Esophagus (tissue), 2 donors: ENCODE measurements around the gene CRYGN. TPM values are rescaled to one million over a fixed set of nuclear protein-coding genes. Genes with fewer than 3 reads are reported as not detected.

Experiments
- H3K27ac ChIP-seq, 2 donors: one replicate each; pipeline ENCODE4 v1.5.1; 2013; ENCODE audit warnings: low read depth in 2 of 2, mild to moderate bottlenecking in 2 of 2, inconsistent platforms in 1 of 2, low read length in 1 of 2, moderate library complexity in 1 of 2
- H3K27me3 ChIP-seq, 2 donors: one replicate each; pipeline ENCODE4 v1.6.1; 2013; ENCODE audit warnings: low read length in 2 of 2, control low read depth in 1 of 2, mild to moderate bottlenecking in 1 of 2; ENCODE audit not compliant: insufficient read depth in 2 of 2, control insufficient read depth in 1 of 2
- H3K36me3 ChIP-seq, 2 donors: one replicate each; pipeline ENCODE4 v1.6.1; 2013; ENCODE audit warnings: low read length in 1 of 2; ENCODE audit not compliant: control insufficient read depth in 2 of 2, insufficient read depth in 2 of 2
- H3K4me1 ChIP-seq, 2 donors: one replicate each; pipeline ENCODE4 v1.6.1; 2013; ENCODE audit warnings: low read length in 1 of 2; ENCODE audit not compliant: control insufficient read depth in 2 of 2, insufficient read depth in 2 of 2
- H3K4me3 ChIP-seq, 2 donors: one replicate each; pipeline ENCODE4 v1.5.1; 2013; ENCODE audit warnings: low read length in 2 of 2, mild to moderate bottlenecking in 2 of 2, low read depth in 1 of 2, moderate library complexity in 1 of 2
- H3K9me3 ChIP-seq, 2 donors: one replicate each; pipeline ENCODE4 v1.6.1; 2013; ENCODE audit warnings: mild to moderate bottlenecking in 2 of 2, low read depth in 1 of 2, low read length in 1 of 2, moderate library complexity in 1 of 2; ENCODE audit not compliant: control insufficient read depth in 2 of 2, insufficient read depth in 1 of 2
- WGBS, 2 donors: extraction: QIAGEN DNeasy Blood & Tissue Kit; methylation state at CpG; one replicate each; pipeline ENCODE4 v1.1.7; 2013; 5-methylcytosine and 5-hydroxymethylcytosine counted together
- polyA plus RNA-seq, 2 donors: library from polyadenylated mRNA; stranded (reverse); fragments of 200-250 nt; gene quantifications; one replicate each; pipeline ENCODE4 v1.2.3, GENCODE V29; 2013
- donor health status: healthy with polysubstance abuse.
- donor health status: Bipolar disorder and iron deficiency.

CRYGN gene
- polyA plus RNA-seq, 2 donors = 0.01 TPM; not detected in 1

DNA sequence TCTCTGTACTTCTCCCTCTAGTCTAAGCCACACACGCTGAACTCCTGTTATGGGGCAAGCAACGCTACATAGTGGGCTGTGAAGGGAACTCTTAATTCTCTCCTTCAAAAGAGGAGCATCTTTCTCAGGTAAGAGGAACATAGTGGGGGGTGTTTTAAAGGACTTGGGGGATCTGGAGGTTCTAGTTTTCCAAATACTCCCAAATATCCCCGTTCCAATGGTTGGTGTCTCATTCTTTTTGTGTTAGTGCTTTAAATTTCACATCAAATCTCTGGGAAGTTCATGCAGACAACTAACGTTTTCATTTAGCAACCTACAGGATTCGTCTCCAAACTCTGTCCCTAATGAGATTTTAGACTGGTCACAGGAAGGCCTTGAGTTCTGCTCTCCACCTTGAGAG lies 17.7 kb downstream of the CRYGN start:
- H3K27me3 ChIP-seq = no peaks in the 10 kb centered on the region
- no peak overlapping the region for H3K27ac ChIP-seq
- no peaks in the 10 kb centered on the region for H3K4me1 ChIP-seq
- no peak overlapping the region for H3K4me3 ChIP-seq
- 86% methylated on average over 5 of the region's 5 CpGs for WGBS, 2 donors
- peaks cover 0 to 10% of the 10 kb centered on the region in 2 donors for H3K9me3 ChIP-seq
- H3K36me3 ChIP-seq = no peaks in the 10 kb centered on the region

DNA sequence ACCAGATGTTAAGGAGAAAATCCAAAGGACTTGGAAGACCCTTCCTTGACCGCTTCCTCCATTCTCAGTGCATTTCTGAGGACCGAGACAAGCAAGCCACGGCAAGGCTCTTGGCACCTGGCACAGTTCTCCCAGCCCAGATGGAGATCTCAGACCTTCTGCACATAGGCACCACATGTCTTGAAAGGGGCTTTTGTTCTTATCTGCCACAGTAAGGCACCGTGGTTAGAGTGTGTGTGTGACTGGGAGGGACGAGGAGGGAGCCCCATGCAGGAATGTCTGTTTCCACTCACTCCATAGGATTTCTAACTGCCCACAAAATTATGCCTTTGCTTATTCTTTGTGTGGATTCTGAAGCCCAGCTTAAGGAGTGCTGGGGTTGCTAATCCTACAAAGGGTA lies 19.8 kb downstream of the CRYGN start:
- Histone ChIP-seq H3K4me1 (no peaks in the 10 kb centered on the region), H3K9me3 (peaks cover 0 to 10% of the 10 kb centered on the region in 2 donors), H3K27me3 (no peaks in the 10 kb centered on the region), H3K36me3 (no peaks in the 10 kb centered on the region), H3K4me3 (no peak overlapping the region), H3K27ac (no peak overlapping the region)
- 72 to 80% methylated on average over 5 of the region's 5 CpGs for WGBS, 2 donors

DNA sequence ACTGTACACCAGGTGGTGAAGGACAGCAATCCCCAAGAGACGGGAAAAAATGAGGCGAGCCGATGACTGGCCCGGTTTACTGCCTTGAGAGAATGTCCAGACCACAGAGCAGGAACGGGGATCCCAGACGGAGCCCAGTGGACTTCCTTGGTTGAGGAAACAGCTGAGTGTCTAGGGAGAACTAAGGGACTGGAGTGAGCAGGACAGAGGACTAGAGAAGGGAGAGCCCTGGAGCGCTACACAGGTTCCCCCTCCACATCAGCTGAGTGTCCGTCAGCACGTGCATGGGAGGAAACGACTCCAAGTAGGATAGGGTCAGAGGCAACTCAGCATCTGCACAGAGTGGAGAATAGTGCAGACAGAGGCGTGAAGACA lies 23.0 kb downstream of the CRYGN start:
- Histone ChIP-seq H3K36me3 (no peaks in the 10 kb centered on the region), H3K4me1 (no peaks in the 10 kb centered on the region), H3K27me3 (no peaks in the 10 kb centered on the region), H3K27ac (no peak overlapping the region), H3K4me3 (no peak overlapping the region), H3K9me3 (peaks cover 0 to 9% of the 10 kb centered on the region in 2 donors)
- WGBS, 2 donors = 65 to 68% methylated on average over 11 of the region's 11 CpGs

DNA sequence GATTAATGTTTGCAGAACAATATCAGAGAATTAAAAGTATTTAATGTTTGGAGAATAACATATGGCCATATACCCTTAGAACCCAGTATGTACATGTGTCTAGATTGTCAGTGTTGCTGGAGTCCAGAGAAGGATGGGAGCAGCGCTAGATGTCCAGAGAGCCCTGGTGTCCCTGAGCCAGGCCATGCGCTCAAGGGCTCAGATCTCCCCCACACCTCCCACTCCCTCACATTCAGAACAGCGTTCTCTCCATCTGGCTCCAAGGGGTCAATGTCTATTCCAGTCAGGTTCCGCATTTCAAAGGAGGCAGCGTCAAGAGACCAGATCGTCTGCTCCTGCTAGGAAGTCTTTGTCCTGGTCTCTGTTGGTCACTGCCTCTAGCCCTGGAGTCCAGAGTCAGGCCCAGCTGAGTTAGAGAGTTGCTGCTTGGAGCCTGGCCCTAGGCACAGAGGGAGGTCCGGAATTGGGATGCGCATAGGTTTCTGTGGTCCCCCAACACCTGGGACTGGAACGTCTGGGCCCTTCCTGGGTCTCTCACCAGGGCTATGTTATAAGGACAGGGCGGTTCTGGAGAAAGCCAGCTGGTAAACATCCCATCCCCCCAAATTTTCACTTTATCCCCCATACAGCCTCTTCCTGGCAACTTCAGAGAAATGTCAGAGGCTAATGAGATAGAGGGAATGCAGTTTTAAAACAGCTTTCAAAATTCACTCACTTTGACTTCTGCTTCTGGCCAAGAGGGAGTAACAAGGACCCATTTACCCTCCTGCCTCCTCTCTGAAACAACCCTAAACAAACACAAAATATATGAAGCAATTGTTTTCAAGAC lies 23.6 kb downstream of the CRYGN start:
- no peak overlapping the region for H3K27ac ChIP-seq
- 76 to 78% methylated on average over 10 of the region's 10 CpGs for WGBS, 2 donors
- peaks cover 0 to under 1% of the 10 kb centered on the region in 2 donors for H3K27me3 ChIP-seq
- H3K4me1 ChIP-seq = no peaks in the 10 kb centered on the region
- no peak overlapping the region for H3K4me3 ChIP-seq
- H3K36me3 ChIP-seq = no peaks in the 10 kb centered on the region
- H3K9me3 ChIP-seq = peaks cover 0 to 5% of the 10 kb centered on the region in 2 donors

DNA sequence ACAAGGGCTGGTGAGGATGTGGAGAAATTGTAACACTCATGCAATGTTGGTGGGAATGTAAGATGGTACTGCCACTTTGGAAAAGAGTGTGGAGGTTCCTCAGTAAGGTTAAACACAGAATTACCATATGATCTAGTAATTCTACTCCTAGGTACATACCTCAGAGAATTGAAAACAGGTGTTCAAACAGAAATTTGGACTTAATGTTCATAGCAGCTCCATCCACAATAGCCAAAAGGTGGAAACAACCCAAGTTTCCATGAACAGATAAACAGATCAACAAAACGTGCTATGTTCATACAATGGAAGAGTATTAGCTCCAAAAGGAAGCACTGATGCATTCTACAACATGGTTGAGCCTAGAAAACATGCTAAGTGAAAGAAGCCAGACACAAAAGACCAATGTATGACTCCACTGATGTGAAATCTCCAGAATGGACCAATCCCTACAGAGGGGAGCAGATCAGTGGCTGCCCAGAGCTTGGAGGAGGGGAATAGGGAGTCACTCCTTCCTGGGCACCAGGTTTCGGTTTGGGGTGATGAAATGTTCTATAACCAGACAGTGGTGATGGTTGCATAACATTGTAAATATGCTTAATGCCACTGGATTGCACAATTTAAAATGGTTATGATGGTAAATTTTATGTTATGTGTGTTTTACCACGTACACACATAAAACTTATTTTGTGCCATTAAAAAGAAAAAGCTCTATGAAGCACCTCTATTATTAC lies 24.4 kb downstream of the CRYGN start:
- Histone ChIP-seq H3K27ac (no peak overlapping the region), H3K4me3 (no peak overlapping the region), H3K4me1 (no peaks in the 10 kb centered on the region), H3K36me3 (no peaks in the 10 kb centered on the region), H3K9me3 (peaks cover 0 to 5% of the 10 kb centered on the region in 2 donors), H3K27me3 (peaks cover 7% of the 10 kb centered on the region in 2 donors)
- 56 to 65% methylated on average over 3 of the region's 3 CpGs for WGBS, 2 donors

DNA sequence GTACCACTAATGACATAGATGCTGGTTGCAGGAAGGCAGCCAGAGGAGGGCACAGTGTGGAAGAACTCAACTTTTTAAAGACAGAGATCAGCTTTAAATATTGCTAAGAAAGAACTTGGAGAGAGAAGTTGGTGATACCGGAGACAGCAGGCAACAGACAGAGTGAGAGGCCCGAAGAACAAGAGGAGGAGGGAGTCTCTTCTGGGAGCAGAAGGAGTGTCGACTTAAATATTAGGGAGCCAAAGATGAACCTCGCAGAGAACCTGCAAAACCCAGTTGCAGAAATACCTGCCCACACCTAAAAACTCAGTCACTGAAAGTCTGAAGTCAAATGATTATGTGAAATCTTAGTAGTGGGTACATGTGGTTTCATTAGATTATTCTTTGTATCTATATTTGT lies 26.7 kb downstream of the CRYGN start:
- H3K4me3 ChIP-seq = no peak overlapping the region
- no peaks in the 10 kb centered on the region for H3K36me3 ChIP-seq
- WGBS, 2 donors = 85 to 87% methylated on average over 4 of the region's 4 CpGs
- H3K27ac ChIP-seq = no peak overlapping the region
- H3K27me3 ChIP-seq = peaks cover 7 to 22% of the 10 kb centered on the region in 2 donors
- peaks cover 2 to 8% of the 10 kb centered on the region in 2 donors for H3K4me1 ChIP-seq
- H3K9me3 ChIP-seq = peaks cover 0 to 3% of the 10 kb centered on the region in 2 donors

DNA sequence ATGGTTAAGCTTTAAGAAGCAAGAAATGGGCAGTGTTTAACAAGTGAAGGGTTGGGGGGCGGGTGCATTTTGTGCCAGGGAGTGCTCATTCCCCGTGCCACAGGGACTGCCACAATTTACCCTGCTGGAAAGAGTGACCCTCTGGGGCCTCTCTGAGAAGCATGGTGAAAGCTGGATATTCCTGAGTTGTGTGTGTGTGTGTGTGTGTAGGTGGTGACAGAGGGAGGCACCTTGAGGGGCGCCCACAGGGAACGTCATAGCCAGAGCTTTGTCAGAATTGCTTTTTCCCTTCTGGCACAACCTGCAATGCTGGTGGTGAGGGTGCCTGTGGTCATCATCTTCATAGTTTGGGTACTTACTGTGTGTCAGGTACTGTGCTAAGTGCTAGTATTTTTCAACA lies 27.6 kb downstream of the CRYGN start:
- 76% methylated on average over 4 of the region's 4 CpGs for WGBS, 2 donors
- Histone ChIP-seq H3K27me3 (peaks cover 7 to 22% of the 10 kb centered on the region in 2 donors), H3K36me3 (no peaks in the 10 kb centered on the region)

DNA sequence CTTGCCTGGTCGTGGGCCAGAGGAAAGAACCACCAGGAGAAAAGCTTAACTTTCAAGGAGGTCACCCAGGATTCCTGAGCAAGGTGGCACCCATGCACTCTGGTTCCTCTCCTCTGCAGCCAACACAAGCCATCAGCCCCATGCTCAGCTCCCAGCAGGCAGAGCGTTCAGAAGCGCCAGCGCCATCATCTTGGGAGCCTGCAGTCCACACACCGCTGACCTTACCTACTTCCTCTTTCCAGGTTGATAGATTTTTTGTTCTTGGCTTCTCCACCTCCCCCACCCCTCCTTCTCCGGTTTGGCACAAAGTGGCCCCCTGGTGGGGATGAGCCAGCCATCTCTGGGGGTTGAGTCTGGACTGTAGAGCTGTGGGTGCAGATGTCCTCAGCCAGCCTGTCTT lies 28.4 kb downstream of the CRYGN start:
- peaks cover 7 to 22% of the 10 kb centered on the region in 2 donors for H3K27me3 ChIP-seq
- peaks cover 2 to 8% of the 10 kb centered on the region in 2 donors for H3K4me1 ChIP-seq
- H3K27ac ChIP-seq = no peak overlapping the region
- 79 to 82% methylated on average over 6 of the region's 6 CpGs for WGBS, 2 donors
- H3K9me3 ChIP-seq = peaks cover 0 to 3% of the 10 kb centered on the region in 2 donors
- no peaks in the 10 kb centered on the region for H3K36me3 ChIP-seq
- no peak overlapping the region for H3K4me3 ChIP-seq

More for the DNA sequence above, 27.6 kb downstream of the CRYGN start:
- Histone ChIP-seq H3K9me3 (peaks cover 0 to 3% of the 10 kb centered on the region in 2 donors), H3K4me1 (peaks cover 2 to 8% of the 10 kb centered on the region in 2 donors), H3K4me3 (no peak overlapping the region), H3K27ac (no peak overlapping the region)

DNA sequence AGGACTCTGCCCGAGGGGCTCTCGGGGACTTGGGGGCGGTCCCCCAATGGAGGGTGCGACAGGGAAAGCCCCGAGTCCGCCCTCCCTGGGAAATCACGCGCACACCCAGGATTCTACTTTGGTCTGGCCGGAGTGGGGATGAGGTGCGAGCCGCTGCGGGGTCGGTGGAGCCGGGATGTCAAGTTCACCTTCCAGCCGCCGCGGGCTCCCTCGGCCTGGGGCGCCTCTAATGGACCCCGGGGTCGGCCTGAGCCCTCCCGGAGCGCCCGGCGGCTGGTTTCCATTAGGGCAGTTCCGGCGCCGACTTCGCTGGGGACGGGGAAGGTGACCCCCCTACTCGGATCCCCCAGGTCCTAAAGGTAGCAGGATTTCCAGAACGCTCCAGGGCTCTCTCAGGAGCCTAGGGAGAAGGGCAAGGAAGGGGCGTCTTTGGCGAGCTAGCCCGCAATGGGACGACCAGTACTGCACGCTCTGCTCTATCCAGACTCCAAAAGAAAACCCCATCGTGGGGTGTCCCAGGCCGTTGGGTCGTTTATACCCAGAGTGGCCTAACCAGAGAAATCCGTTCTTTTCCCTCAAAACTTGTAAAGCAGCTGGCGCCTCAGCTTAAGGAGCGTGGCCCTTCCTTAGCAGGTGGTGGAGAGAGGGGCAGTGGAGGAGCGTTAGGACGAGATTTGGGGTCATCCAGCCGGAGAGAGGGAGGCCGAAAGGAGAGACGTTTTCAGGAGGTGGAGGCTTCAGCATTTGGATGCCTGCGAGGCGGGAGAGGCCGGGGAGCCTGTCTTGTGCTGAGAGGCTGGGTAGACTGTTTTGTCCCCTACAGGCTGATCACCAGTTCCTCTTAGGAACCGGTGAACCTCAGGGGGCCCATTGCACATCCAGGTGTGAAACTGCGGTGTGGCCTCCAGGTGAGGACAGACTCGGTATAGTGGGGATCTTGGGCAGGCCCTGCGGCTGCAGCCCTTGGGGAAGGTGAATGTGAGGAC lies 29.2 kb downstream of the CRYGN start:
- peak overlapping the region; percentile 29 to 46 for H3K4me3 ChIP-seq
- H3K9me3 ChIP-seq = peaks cover 0 to 3% of the 10 kb centered on the region in 2 donors
- no peak overlapping the region for H3K27ac ChIP-seq
- H3K36me3 ChIP-seq = no peaks in the 10 kb centered on the region
- peaks cover 7 to 22% of the 10 kb centered on the region in 2 donors for H3K27me3 ChIP-seq
- H3K4me1 ChIP-seq = peaks cover 2 to 8% of the 10 kb centered on the region in 2 donors
- WGBS, 2 donors = 27% methylated on average over 55 of the region's 55 CpGs
